HepG2 (cell line): ENCODE measurements around the gene FKBP1A. TPM values are rescaled to one million over a fixed set of nuclear protein-coding genes. Genes with fewer than 3 reads are reported as not detected.

Source experiments
- AKNA ChIP-seq: sonication (generic); formaldehyde crosslinking; IDR thresholded peaks from 2 replicates; pipeline ENCODE4 v1.4.0; 2020; ENCODE audit warnings: missing genetic modification reagents, borderline replicate concordance
- ATRX ChIP-seq: sonication (generic); formaldehyde crosslinking; IDR thresholded peaks from 2 replicates; pipeline ENCODE4 v1.4.0; 2020; ENCODE audit warnings: missing genetic modification reagents, borderline replicate concordance
- DPF2 ChIP-seq: sonication (generic); formaldehyde crosslinking; IDR thresholded peaks from 2 replicates; pipeline ENCODE4 v1.4.0; 2020; ENCODE audit warnings: mild to moderate bottlenecking, low read depth, missing genetic modification reagents, borderline replicate concordance
- ELK4 ChIP-seq: sonication (generic); formaldehyde crosslinking; IDR thresholded peaks from 2 replicates; pipeline ENCODE4 v1.9.0; 2021; ENCODE audit warnings: missing genetic modification reagents, borderline replicate concordance
- GTF3A ChIP-seq: sonication (generic); formaldehyde crosslinking; conservative IDR thresholded peaks from 2 replicates; pipeline ENCODE4 v1.4.0; 2020; ENCODE audit warnings: mild to moderate bottlenecking, missing genetic modification reagents
- HDAC2 ChIP-seq: sonication (generic); formaldehyde crosslinking; IDR thresholded peaks from 2 replicates; pipeline ENCODE4 v1.4.0; 2020; ENCODE audit warnings: missing genetic modification reagents
- KLF13 ChIP-seq: sonication (generic); formaldehyde crosslinking; IDR thresholded peaks from 2 replicates; pipeline ENCODE4 v1.4.0; 2020; ENCODE audit warnings: mild to moderate bottlenecking, missing genetic modification reagents
- MXD3 ChIP-seq: IDR thresholded peaks from 2 replicates; pipeline ENCODE4 v1.6.1; 2016; ENCODE audit warnings: mild to moderate bottlenecking, missing biosample characterization, missing genetic modification reagents
- RNF219 ChIP-seq: sonication (generic); formaldehyde crosslinking; IDR thresholded peaks from 2 replicates; pipeline ENCODE4 v1.5.0; 2020; ENCODE audit warnings: mild to moderate bottlenecking, missing genetic modification reagents
- TBX3 ChIP-seq: fragments of 450-650 bp; IDR thresholded peaks from 2 replicates; pipeline ENCODE4 v1.6.1; 2017; ENCODE audit warnings: antibody characterized with exemption, mild to moderate bottlenecking, inconsistent platforms, borderline replicate concordance
- ZBTB34 ChIP-seq: sonication (generic); formaldehyde crosslinking; IDR thresholded peaks from 2 replicates; pipeline ENCODE4 v1.8.0; 2022; ENCODE audit warnings: mild to moderate bottlenecking, missing genetic modification reagents
- ZFP37 ChIP-seq: sonication (generic); formaldehyde crosslinking; IDR thresholded peaks from 2 replicates; pipeline ENCODE4 v1.4.0; 2020; ENCODE audit warnings: missing genetic modification reagents, borderline replicate concordance
- ZIK1 ChIP-seq: sonication (generic); formaldehyde crosslinking; IDR thresholded peaks from 2 replicates; pipeline ENCODE4 v1.5.0; 2020; ENCODE audit warnings: mild to moderate bottlenecking, low read depth, missing genetic modification reagents, borderline replicate concordance
- ZNF468 ChIP-seq: sonication (generic); formaldehyde crosslinking; IDR thresholded peaks from 2 replicates; pipeline ENCODE4 v1.8.0; 2022; ENCODE audit warnings: mild to moderate bottlenecking, moderate library complexity, missing genetic modification reagents
- ZNF496 ChIP-seq: sonication (generic); formaldehyde crosslinking; IDR thresholded peaks from 2 replicates; pipeline ENCODE4 v1.8.1; 2023; ENCODE audit warnings: mild to moderate bottlenecking, moderate library complexity, missing genetic modification reagents; ENCODE audit not compliant: insufficient replicate concordance
- ZSCAN20 ChIP-seq: sonication (generic); formaldehyde crosslinking; IDR thresholded peaks from 2 replicates; pipeline ENCODE4 v1.4.0; 2020; ENCODE audit warnings: missing genetic modification reagents, mild to moderate bottlenecking, borderline replicate concordance
- ZSCAN9 ChIP-seq: IDR thresholded peaks from 2 replicates; pipeline ENCODE4 v1.6.1; 2016; ENCODE audit warnings: borderline replicate concordance
- polyA plus RNA-seq, 8 experiments: library from polyadenylated mRNA; depleted of rRNA in 3 of 8; stranded (reverse) in 7 of 8; unstranded in 1 of 8; fragments of >200 nt; fragmentation: Illumina TruSeq in 4 of 8; extraction: Trizol in 4 of 8; gene quantifications; 2 replicates each; pipeline versions ENCODE4 v1.2.1 to v1.2.3, GENCODE V29; 2011 to 2016; ENCODE audit warnings: low read depth in 4 of 8, missing spikeins in 1 of 8, mixed read lengths in 1 of 8; ENCODE audit not compliant: insufficient read depth in 1 of 8
- total RNA-seq, 5 experiments: library from RNA; depleted of rRNA; stranded (reverse); fragments of >200 nt; fragmentation: Illumina TruSeq; extraction: Trizol; gene quantifications; 2 replicates each; pipeline ENCODE4 v1.2.3, GENCODE V29; 2016; ENCODE audit warnings: low read depth in 1 of 5

The FKBP1A gene
- total and polyA plus RNA-seq, 2 of the 13 experiments (the other 11 are each of a cell fraction or from before 2014, with no cell fraction given): 119 to 468 TPM

- TF ChIP-seq ZSCAN9 (CRISPR knock-in tag) (0 out of 2 replicates have a peak, but pooled peaks have one; percentile 32), MXD3 (CRISPR knock-in tag) (no peak), HDAC2 (no peak), ATRX (CRISPR knock-in tag) (no peak), ELK4 (CRISPR knock-in tag) (no peak), AKNA (CRISPR knock-in tag) (no peak), ZBTB34 (no peak), ZNF468 (CRISPR knock-in tag) (no peak), ZIK1 (CRISPR knock-in tag) (0 out of 2 replicates have a peak, but pooled peaks have one; percentile 41), GTF3A (CRISPR knock-in tag) (no peak), ZSCAN20 (no peak), RNF219 (CRISPR knock-in tag) (no peak), TBX3 (no peak), ZNF496 (CRISPR knock-in tag) (no peak), ZFP37 (CRISPR knock-in tag) (no peak), KLF13 (CRISPR knock-in tag) (no peak), DPF2 (CRISPR knock-in tag) (no peak)
Measured at GRCh38 chr20:1423625-1424106, 30.8 kb upstream of the FKBP1A start (continued).
